Measurements from ENCODE around the gene TOR4A.
"Not testable (repeated sequence)": the region's sequence is repeated elsewhere in the genome, so short reads cannot be mapped to it uniquely, and the experiment has no call there.

Gene TOR4A

DNA sequence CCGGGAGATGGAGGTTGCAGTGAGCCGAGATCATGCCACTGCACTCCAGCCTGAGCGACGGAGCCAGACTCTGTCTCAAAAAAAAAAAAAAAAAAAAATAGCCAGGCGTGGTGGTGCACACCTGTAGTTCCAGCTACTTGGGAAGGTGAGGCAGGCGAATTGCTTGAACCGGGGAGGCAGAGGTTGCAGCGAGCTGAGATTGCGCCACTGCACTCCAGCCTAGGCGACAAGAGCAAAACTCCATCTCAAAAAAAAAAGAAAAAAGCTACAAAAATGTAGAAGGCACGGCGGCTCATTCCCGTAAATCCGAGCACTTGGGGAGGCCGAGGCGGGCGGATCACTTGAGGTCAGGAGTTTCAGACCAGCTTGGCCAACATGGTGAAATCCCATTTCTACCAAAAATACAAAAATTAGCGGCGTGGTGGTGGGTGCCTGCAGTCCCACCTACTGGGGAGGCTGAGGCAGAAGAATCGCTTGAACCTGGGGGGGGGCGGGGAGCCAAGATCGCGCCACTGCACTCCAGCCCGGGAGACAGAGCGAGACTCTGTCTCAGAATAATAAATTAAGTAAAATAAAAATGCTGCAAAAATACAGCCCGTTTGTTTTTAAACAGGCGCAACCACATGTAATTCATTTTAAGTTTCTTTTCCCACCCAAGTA lies 37.9 kb upstream of the TOR4A start:
- DNase-seq, result not testable (repeated sequence)

DNA sequence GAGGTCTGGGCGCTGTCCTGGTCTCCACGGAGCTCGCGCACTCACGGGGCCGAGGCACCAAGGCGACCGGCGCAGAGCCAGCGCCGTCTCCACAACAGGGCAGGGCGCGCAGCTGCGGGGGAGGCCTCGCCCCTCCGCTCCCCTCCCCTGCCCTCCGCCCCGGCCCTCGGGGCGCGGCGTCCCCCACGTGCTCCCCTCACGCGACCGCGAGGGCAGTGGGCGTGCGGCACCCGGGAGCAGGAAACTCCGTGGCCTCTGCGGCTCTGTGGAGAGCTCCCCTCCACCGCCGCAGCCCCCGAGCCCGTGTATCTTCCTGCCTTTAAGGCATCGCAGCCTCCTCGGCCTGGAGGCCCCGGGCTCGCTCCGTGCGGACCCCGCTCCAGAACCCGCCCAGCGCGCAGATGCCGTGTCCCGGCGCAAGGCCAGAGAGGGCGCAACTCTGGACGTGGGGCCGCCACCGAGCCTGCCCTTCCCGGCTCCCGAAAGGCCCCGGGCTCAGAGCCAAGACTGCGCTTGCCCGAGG lies 37.1 kb upstream of the TOR4A start:
- peak; percentile 72 for DNase-seq

DNA sequence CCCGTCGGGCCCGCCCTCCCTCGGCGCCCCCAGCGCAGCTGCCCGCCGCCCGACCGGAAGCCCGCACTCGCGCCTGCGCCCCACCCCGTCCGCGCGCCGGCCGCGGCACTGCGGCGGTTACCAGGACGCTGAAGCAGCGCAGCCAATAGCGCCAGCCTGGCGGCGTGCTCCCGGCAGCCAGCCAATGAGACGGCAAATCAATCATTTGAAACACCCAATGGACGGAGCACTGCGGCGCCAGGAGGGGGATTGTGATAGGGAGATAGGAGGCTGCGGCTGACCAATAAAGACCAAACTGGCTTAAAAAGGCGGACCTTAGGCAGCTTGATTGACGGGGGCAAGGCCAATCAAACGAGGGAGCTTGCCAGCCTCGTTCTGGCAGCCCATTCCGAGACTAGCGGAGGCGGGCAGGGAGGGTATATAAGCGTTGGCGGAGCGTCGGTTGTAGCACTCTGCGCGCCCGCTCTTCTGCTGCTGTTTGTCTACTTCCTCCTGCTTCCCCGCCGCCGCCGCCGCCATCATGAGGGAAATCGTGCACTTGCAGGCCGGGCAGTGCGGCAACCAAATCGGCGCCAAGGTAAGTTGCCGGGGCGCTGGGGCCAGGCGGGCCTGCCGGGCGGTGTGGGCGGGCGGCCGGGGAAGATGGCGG lies 36.6 kb upstream of the TOR4A start, which contains the start of gene TUBB4B:
TUBB4B (plus strand) TSS at position 447 of the 649 bp plus-strand sequence; CDS start at position 521, 74 bp downstream.
- peak; percentile 100 for DNase-seq

DNA sequence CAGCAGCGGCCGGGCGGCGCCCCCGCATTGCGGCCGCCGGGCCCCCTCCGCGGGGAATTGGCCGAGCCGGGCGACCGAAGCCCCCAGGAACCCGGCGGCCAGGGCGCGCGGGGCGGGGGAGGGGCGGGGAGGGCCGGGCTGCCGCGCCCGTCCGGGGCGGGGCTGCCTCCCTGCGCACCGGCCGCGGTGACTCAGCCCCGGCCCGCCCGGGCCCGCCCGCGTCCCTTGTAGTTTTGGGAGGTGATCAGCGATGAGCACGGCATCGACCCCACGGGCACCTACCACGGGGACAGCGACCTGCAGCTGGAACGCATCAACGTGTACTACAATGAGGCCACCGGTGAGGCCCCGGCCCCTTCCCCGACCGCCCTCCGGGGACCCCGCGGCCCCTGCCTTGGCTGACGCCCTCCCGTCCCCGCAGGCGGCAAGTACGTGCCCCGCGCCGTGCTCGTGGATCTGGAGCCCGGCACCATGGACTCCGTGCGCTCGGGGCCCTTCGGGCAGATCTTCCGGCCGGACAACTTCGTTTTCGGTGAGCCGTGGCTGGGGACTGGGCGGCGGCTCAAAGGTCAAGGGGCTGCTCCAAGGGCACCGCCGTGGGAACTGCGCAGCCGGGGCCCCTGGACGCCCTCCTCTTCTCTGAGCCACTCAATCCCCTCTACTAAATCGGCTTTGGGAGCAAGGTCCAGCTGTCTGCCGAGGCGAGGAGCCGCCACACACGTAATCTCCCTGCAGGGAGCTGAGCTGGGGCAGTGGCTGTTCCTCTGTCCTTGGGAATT lies 35.8 kb upstream of the TOR4A start:
- no peak for DNase-seq

DNA sequence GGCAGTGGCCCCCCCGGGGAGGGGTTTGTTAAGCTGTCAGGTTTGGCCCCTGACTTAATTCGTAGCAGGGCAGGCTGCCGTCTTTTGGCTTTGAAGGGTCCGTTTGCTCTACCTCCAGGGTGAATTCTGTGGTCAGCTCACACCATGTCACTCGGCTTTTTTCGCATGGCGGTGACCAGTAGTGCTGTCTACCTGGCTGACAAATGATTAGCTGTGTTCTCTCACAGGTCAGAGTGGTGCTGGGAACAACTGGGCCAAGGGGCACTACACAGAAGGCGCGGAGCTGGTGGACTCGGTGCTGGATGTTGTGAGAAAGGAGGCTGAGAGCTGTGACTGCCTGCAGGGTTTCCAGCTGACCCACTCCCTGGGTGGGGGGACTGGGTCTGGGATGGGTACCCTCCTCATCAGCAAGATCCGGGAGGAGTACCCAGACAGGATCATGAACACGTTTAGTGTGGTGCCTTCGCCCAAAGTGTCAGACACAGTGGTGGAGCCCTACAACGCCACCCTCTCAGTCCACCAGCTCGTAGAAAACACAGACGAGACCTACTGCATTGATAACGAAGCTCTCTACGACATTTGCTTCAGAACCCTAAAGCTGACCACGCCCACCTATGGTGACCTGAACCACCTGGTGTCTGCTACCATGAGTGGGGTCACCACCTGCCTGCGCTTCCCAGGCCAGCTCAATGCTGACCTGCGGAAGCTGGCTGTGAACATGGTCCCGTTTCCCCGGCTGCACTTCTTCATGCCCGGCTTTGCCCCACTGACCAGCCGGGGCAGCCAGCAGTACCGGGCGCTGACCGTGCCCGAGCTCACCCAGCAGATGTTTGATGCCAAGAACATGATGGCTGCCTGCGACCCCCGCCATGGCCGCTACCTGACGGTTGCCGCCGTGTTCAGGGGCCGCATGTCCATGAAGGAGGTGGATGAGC lies 35.0 kb upstream of the TOR4A start:
- no peak for DNase-seq

DNA sequence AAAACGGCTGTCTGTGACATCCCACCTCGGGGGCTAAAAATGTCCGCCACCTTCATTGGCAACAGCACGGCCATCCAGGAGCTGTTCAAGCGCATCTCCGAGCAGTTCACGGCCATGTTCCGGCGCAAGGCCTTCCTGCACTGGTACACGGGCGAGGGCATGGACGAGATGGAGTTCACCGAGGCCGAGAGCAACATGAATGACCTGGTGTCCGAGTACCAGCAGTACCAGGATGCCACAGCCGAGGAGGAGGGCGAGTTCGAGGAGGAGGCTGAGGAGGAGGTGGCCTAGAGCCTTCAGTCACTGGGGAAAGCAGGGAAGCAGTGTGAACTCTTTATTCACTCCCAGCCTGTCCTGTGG lies 34.3 kb upstream of the TOR4A start:
- not testable (repeated sequence) for DNase-seq

DNA sequence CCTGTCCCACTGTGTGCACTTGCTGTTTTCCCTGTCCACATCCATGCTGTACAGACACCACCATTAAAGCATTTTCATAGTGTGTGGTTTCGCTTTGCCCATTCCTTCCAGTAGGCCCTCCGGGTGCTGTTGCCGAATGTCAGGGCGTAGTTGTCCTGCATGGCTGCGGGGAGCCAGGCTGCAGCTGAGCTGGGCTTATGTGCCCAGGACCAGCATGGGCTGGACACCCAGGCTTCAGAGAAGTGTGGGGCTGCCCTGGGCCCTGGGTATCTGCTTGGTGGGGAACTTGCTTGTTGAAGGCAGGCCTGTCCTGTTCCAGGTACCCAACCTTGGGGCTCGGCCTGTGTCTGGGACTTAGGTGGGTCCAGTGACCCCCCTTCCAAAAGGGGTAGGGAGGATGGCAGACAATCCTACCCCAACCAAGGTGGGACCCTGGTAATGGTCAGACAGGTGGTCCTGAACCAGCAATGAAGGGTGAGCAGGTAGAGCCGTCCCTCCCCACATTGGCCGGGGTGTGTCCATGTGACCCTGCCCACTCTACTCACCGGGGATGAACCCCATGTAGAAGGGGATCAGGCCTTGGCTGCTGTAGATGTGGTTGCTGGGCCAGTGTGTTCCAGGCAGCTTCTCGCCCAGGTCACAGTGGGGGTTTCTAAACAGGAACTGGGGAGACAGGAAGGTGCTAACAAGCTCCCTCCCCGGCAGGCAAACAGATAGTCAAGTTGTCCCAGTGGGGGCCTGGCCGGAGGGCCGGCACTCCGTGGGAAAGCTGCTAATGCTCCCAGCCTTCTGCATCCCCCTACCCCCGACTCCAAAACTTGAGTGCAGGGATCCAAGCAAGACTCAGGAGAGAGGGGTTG lies 33.7 kb upstream of the TOR4A start:
- no peak for DNase-seq

DNA sequence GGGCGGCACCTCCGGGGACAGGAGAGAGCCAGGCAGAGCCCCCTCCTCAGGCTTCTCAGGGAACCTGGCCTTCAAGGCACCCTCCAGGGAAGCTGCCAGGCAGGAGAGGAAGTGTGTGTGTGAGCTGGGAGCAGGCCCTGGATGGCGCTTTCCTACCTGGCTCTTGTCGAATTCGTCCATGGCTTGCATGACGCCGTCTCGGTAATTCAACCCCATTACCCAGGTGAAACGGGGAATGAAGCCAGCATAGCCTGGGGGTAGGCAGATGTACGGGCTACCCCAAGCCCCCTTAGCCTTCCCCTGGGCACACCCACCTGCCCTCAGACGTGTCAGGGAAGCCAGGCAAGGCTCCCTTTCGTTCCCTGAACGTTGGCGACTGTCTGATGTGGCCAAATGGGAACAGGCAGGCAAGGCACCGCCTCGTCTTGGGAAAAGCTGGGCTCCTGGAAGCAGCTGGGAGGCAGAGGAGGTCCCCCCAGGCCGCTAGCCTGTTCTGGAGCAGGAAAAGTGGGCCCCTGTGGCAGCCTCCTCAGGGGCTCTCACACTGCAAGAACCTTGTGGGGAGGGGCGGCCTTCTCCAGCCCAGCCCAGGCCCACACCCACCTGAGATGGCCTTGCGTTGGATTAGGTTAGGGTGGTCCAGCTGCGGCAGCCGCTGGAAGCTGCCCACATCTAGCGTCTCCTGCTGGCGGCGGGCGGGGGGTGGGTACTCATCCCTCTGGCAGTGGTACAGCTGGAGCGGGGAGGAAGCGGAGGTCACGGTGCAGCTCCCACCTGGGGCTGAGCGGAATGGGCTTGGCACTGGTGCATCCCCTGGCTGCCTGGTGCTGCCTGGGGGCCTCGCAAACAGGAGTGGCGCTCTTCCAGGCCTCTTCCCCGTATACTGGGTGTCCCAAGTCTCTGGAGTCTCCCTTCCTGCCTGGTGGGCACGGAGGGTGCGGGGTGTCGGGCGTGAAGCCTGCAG lies 32.8 kb upstream of the TOR4A start:
- peak; percentile 73 for DNase-seq

DNA sequence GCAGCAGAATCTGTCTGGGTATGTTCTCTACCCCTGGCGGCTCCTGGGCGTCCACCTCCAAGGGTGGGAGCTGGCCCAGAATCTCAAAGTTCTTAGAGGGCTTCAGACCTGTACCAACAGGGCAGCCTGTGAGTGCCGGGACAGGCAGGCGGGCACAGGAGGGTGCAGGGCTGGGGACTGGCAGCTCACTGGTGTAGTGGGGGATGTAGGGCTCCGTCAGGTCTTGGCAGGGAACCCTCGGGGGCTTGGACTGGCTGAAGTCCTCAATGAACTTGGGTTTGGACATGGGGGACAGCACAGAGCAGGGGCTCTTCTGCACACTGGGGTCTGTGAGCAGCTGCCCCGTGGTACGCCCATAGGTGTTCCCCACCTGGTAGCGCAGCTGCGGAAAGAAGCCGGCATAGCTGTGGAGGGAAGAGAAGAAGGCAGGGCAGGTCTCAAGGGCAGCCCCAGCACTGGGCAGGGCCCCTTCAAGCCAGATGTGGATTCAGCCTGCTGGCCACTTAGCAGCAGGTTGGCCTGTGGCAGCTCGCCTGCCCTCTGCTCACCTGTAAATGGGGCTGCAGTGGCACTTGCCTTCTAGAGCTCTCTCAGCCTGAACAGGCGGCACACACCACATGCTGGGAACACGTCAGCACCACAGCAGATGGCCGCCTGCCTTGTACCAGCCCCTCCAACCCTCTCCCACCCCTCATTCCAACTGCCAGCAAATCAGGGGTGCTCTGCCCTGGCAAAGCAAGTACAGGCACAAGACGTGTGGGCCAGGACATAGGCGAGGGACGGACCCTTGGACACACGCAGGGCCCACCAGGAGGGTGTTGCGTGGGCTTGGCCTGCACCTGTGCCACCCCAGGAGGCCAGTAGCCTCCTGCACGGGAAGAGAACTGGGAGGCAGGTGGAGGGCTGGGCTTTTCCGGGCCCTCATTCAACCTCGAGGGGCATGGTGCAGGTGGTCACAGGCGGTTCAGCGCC lies 31.8 kb upstream of the TOR4A start:
- peak; percentile 94 for DNase-seq

DNA sequence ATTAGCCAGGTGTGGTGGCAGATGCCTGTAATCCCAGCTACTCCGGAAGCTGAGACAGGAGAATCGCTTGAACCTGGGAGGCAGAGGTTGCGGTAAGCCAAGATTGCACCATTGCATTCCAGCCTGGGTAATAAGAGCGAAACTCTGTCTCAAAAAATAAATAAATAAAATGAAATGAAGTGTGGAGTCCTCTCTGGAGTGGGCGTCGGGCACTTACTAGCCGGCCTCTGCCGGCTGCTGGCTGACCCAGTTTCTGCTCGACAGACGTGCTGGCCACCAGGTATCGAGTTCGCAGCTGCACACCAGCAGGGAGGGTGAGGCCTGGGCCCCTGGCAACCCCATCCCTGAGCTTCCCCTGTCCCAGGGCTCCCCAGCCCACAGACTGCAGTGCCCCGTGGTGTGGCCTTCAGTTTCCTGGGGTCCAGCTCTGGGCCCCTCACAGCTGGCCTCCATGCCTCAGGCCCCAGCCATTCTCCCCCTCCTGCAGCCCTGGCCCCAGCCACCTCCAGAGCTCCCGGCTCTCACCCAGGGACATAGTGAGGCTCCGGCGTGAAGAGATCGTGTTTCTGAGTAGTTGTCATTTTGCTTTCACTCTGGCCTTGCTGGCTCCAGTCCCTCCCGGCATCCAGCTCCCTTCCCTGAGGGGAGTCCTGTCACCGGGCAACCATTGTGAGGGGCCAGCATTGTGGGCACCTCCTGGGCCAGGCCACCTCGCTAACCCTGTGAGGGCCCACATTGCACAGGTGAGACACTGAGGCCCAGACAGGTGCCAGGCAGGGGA lies 30.2 kb upstream of the TOR4A start:
- DNase-seq, result no peak

DNA sequence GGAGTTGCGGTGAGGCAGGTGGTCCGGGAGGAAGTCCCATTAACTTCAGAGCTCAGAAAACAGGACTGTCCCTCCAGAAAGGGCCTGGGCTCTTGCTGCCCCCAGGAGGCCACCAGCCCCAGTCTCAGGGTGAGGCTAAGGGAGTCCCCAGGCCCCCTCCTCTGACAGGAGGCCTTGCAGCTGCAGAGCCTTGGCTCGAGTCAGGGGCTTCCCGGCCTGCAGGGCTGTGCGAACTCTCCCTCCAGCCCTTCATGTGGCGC lies 29.7 kb upstream of the TOR4A start:
- DNase-seq, result no peak

DNA sequence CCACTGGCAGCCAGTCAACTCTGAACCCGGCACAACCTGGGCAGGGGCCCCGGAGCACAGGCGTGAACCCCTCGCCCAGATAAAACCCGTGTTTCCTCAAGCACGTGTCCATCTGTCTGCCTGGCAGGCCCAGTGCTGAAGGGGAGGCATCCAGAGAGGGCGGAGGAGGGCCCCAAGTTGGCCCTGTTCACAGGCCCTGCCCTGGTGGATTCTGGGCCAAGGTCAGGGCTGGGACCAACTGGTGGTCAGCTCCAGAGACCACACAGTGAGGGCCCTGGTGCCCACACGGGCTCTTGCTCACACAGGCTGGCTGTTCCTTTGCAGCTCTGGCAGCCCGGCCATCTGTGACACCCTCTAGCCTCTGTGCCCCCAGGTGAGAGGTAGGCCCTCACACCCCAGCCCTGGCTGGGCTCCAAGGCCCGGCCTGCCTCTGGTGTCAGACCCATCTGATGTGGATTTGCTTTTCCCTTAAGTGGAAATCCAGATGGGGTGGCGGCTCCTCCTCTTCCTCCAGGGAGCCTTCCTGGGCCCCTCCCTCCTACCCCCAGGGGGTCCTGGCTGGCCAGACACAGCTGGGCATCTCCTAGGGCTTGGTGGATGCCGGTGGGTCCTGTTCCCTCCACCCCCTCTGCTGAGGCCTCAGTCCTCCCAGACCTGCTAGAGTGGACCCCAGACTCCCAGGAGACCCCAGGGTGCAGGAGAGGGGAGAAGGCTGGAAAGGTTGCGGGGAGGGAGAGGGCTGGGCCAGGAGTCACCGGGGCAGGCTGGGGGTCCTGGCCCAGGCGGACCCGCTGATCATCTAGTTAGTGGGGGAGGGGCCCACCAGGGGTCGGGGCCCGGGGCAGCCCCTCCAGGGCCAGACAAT lies 27.0 kb upstream of the TOR4A start:
- DNase-seq, result peak; percentile 28

DNA sequence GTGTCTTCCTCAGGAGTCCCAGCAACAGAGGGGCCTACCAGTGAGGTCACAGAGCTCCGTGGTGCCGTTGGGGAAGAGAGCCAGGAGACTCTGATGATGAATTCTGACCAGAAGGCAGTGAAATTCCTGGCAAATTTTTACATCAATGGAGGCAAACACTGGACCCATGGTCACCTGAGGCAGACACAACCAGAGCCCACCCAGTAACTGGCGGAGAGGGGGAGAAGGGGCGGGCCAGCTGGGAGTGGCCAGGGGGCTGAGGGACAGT lies 26.4 kb upstream of the TOR4A start, which contains the start of gene STPG3:
STPG3 (plus strand) TSS at position 93 of the 268 bp plus-strand sequence; CDS start at position 94, 1 bp downstream.
- no peak for DNase-seq

DNA sequence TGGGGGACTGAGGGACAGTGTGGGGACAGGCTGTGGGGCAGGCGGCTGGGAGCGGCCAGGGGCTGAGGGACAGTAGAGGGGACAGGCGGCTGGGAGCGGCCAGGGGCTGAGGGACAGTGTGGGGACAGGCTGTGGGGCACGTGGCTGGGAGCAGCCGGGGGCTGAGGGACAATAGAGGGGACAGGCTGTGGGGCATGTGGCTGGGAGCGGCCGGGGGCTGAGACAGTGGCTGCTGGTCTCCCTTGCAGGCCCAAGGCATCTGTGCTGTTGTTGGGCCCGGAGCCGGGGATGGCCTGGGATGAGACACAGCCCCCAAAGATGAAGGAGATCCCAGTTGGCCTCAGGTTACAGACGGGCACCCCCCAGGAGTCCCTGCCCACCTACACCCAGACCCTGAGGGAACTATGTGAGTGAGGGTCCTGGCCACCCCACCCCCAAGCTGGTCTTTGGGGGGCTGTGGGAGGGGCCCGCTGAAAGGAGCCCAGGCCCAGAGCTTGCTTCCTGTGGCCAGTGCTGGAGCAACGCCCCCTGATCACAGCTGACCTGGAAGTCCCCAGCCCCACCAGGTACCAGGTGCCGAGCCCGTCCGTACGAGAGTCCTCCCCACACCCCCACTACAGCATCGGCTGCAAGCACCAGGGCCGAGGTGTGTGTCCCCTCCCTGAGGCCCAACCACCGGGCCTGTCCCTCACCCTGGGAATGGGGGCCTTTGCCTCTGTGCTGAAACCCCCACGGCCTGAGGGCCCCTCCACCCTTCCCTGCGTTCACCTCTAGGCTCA lies 25.8 kb upstream of the TOR4A start:
- no peak for DNase-seq

DNA sequence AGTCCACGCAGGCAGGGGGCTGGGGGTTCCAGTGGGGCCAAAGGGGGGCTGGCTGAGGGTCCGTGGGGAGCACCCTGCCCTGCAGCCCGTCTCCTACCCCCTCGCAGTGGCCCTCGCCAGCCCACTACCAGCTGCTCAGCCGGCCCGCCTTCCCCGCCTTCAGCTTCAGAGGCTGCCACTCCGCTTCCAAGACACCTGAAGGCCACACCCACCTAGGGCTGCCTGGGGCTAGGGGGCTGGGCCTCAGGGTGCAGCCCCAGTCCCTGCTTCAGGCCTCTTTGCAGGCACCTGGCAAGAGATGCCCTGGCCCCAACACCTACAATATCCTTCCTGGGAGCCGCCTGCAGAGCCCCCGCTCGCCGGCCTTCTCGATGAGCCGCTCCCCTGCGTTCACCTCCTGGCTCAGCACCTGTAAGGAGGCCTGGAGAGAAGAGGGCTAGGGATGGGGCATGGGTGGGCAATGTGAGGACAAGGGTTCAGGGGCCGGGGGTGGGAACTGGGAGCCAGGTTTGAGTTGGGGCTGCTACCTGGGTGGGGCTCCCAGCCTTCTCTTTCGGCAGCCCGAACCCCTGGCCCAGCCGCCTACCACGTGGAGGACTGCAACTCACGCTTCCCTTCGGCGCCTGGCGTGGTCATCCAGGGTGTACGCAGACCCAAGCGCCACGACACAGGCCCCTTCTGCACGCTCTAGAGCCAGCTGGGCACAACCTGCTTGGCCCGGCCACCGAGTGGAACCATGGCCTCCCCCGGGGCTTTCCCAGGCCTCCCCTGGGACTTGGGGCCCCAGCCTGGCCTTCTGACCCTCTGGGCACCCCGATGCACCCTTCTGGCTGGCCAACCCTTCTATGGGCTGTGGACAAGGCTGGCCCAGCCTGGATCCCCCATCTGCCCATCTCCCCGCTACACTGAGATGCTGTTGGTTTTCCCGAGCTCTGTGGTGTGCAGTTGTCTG lies 24.7 kb upstream of the TOR4A start:
- peak; percentile 42 for DNase-seq

All from NCI-H2171 treated with DMSO at 0.1 percent for 48 hours (cell line).